Kidney (tissue), 14 donors: ENCODE results near the gene CDK11A. TPM values are rescaled to one million over a fixed set of nuclear protein-coding genes. Genes with fewer than 3 reads are reported as not detected.
"Not testable (repeated sequence)": the region's sequence is repeated elsewhere in the genome, so short reads cannot be mapped to it uniquely, and the experiment has no call there.

Experiments
- DNase-seq, 5 donors: peaks; one replicate each; pipeline ENCODE4 v3.0.0-alpha.2; 2013 to 2020
- FAIRE-seq: peaks from 2 replicates; lab custom pipeline; 2012; peaks lifted over from hg19 to GRCh38; lab: Jason Lieb, UNC
- H3K27ac ChIP-seq, 2 donors: one replicate each; pipeline ENCODE4 v1.7.0; 2013; ENCODE audit warnings: low read depth in 2 of 2, low read length in 2 of 2, inconsistent platforms in 1 of 2
- H3K27me3 ChIP-seq: one replicate; pipeline ENCODE4 v1.7.1; 2013; ENCODE audit warnings: low read length, inconsistent platforms; ENCODE audit not compliant: control insufficient read depth, insufficient read depth
- H3K36me3 ChIP-seq, 3 donors: one replicate each; pipeline versions ENCODE4 v1.7.0 to v1.7.1; 2013; ENCODE audit warnings: low read length in 3 of 3, control low read depth in 1 of 3, inconsistent platforms in 1 of 3; ENCODE audit not compliant: insufficient read depth in 3 of 3, control insufficient read depth in 2 of 3
- H3K4me1 ChIP-seq, 3 donors: one replicate each; pipeline versions ENCODE4 v1.7.0 to v1.7.1; 2013; ENCODE audit warnings: low read length in 3 of 3, inconsistent platforms in 1 of 3, low read depth in 1 of 3; ENCODE audit not compliant: control insufficient read depth in 2 of 3, insufficient read depth in 2 of 3
- H3K4me3 ChIP-seq, 3 donors: one replicate each; pipeline versions ENCODE4 v1.7.0 to v1.8.1; 2013; ENCODE audit warnings: low read length in 3 of 3, control low read depth in 1 of 3, inconsistent platforms in 1 of 3
- H3K9ac ChIP-seq, 3 donors: one replicate each; pipeline versions ENCODE4 v1.7.0 to v1.7.1; 2013; ENCODE audit warnings: low read length in 3 of 3, control low read depth in 1 of 3, inconsistent platforms in 1 of 3
- H3K9me3 ChIP-seq, 3 donors: one replicate each; pipeline versions ENCODE4 v1.7.0 to v1.7.1; 2013; ENCODE audit warnings: low read length in 3 of 3, control low read depth in 1 of 3, inconsistent platforms in 1 of 3; ENCODE audit not compliant: control insufficient read depth in 2 of 3, insufficient read depth in 1 of 3
- CTCF ChIP-seq: IDR thresholded peaks from 3 replicates; pipeline ENCODE4 v1.5.1; 2012; ENCODE audit warnings: mild to moderate bottlenecking, moderate library complexity, borderline replicate concordance; ENCODE audit not compliant: insufficient read depth; ENCODE audit errors: extremely low read depth
- intact Hi-C: fragments of 100-400 bp; cut with DNase I; formaldehyde crosslinking; loops from one replicate; pipeline ENCODE4 v1.11.1; 2022
- polyA plus RNA-seq: library from polyadenylated mRNA; stranded (reverse); fragments of 350-450 nt; fragmentation: Illumina TruSeq; extraction: RNeasy Lipid Tissue Mini Kit (QIAGEN cat#74804); gene quantifications from one replicate; pipeline ENCODE4 v1.2.3, GENCODE V29; 2014; ENCODE audit warnings: low read depth, low replicate concordance; ENCODE audit not compliant: insufficient read depth
- total RNA-seq: library from RNA; stranded (reverse); fragmentation: NEBNext Ultra II Directional; extraction: Animal tissue kit (Norgen Biotek cat#: 25700); gene quantifications from one replicate; pipeline ENCODE4 v1.2.1, GENCODE V29; 2021
- donor health status: control.
- donor health status: control.
- donor health status: control.
- donor health status: control.
- donor health status: control.
- donor health status: DM: yes; HTN: yes; CAD: no.
- donor health status: Normal renal cell carcinoma (clear cell type).

The CDK11A gene
- total and polyA plus RNA-seq, 2 donors from 2014 or later, result 21.5 to 37.3 TPM

GRCh38 chr1:1748686-1749321 lies 24.6 kb upstream of the CDK11A start:
- no peaks in the 10 kb centered on the region for H3K9me3 ChIP-seq
- FAIRE-seq (no peak), DNase-seq (peak in 2 of 5 donors; percentile 44 to 74)
- H3K4me1 ChIP-seq, result no peaks in the 10 kb centered on the region
- H3K27ac ChIP-seq, result no peak overlapping the region
- H3K4me3 ChIP-seq, result no peak overlapping the region
- no peak overlapping the region for H3K9ac ChIP-seq
- no peaks in the 10 kb centered on the region for H3K27me3 ChIP-seq
- no peaks in the 10 kb centered on the region for H3K36me3 ChIP-seq
- TF ChIP-seq CTCF, result no peak
- intact Hi-C loops, result no loop called here

GRCh38 chr1:1746566-1746909 lies 22.4 kb upstream of the CDK11A start:
- H3K4me1 ChIP-seq, H3K27me3 ChIP-seq, H3K4me3 ChIP-seq, FAIRE-seq, H3K9ac ChIP-seq, H3K36me3 ChIP-seq, DNase-seq, intact Hi-C loops, H3K9me3 ChIP-seq: not testable (repeated sequence)
- H3K27ac ChIP-seq, result peak overlapping the region in 1 of 2 donors; percentile 47

- DNase-seq, result peak in 4 of 5 donors; percentile 46 to 92 (median 81)
- H3K27me3 ChIP-seq, H3K4me3 ChIP-seq, H3K36me3 ChIP-seq, H3K9me3 ChIP-seq, H3K4me1 ChIP-seq, H3K9ac ChIP-seq, intact Hi-C loops, FAIRE-seq: not testable (repeated sequence)
- H3K27ac ChIP-seq, result peak overlapping the region in 1 of 2 donors; percentile 86
These were observed 21.8 kb upstream of the CDK11A start for GRCh38 chr1:1745651-1746565.

GRCh38 chr1:1742529-1742928 lies 18.4 kb upstream of the CDK11A start:
- H3K27ac ChIP-seq, FAIRE-seq, H3K36me3 ChIP-seq, intact Hi-C loops, DNase-seq, H3K9ac ChIP-seq, H3K9me3 ChIP-seq, H3K4me3 ChIP-seq, H3K4me1 ChIP-seq, H3K27me3 ChIP-seq: not testable (repeated sequence)

- DNase-seq, H3K4me3 ChIP-seq, FAIRE-seq, H3K27ac ChIP-seq, H3K36me3 ChIP-seq, H3K27me3 ChIP-seq, intact Hi-C loops, H3K4me1 ChIP-seq, H3K9me3 ChIP-seq, H3K9ac ChIP-seq: not testable (repeated sequence)
These were observed 16.9 kb upstream of the CDK11A start for GRCh38 chr1:1741013-1741412.

GRCh38 chr1:1738799-1739337 lies 14.7 kb upstream of the CDK11A start:
- H3K27me3 ChIP-seq, H3K27ac ChIP-seq, H3K9me3 ChIP-seq, H3K9ac ChIP-seq, H3K4me3 ChIP-seq, H3K4me1 ChIP-seq, intact Hi-C loops, FAIRE-seq, H3K36me3 ChIP-seq, DNase-seq: not testable (repeated sequence)
